22Rv1 (cell line): Measurements from ENCODE around the gene ACOXL.

Experiments
- CTCF ChIP-seq: fragments of 450-650 bp; IDR thresholded peaks from 2 replicates; pipeline ENCODE4 v1.5.1; 2017; ENCODE audit warnings: mild to moderate bottlenecking
- ZFX ChIP-seq: fragments of 450-650 bp; IDR thresholded peaks from 2 replicates; pipeline ENCODE4 v1.6.1; 2017; ENCODE audit warnings: antibody characterized with exemption, borderline replicate concordance

GRCh38 chr2:110773401-110773921, 41.1 kb downstream of the ACOXL start:
- no peak for TF ChIP-seq CTCF
- TF ChIP-seq ZFX: no peak
